Measurements from ENCODE around the gene SLC24A3. TPM values are rescaled to one million over a fixed set of nuclear protein-coding genes. Genes with fewer than 3 reads are reported as not detected.

Gene SLC24A3
- total and polyA plus RNA-seq, 2 of the 13 experiments (the other 11 are each of a cell fraction or from before 2014, with no cell fraction given), result not detected

DNA sequence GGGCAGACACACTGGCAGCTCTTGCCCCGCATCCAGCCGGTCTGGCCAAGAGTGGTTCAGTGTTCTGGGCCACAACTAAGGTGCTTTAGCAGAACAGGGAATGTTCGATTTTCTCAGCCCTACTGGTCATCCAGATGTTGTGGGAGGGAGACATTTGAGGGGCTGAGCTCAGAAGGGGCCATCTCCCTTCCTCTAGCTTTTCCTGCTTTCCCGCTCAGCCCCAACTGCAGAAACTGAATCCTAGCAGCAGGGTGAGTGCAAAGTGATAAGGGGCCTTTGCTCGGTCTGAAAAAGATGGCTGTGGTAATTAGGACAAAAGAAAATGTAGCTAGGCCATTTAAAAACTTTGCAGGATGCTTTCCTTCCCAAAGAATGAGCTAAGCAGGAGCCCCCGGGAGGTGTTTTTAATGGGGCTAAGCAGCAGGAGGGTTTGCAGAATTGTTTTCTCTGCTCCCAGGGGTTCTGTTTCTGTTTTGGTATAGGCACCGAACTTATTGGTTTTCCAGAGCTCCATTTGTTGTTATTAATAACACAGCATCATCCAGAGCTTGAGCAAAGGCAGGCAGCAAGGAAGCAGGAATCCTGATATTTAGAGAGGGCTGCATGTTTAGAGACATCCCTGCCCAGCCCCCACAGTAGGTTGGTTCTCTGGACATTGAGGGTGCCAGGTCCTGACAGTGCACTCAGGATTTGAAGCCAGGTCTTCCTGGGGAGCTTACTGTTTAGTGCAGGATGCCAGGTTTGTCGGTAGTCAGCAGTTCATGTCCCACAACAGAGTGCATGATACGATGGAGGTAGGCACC is 210.9 kb downstream of the SLC24A3 start (continued):
- TF ChIP-seq SYNCRIP (IDR thresholded peaks at IDR 0.05; ENCODE audit: insufficient read depth, low read depth, low read length) (no peak), ZNF549 (CRISPR knock-in tag; IDR thresholded peaks at IDR 0.05) (no peak), WIZ (CRISPR knock-in tag; IDR thresholded peaks at IDR 0.05) (no peak)

DNA sequence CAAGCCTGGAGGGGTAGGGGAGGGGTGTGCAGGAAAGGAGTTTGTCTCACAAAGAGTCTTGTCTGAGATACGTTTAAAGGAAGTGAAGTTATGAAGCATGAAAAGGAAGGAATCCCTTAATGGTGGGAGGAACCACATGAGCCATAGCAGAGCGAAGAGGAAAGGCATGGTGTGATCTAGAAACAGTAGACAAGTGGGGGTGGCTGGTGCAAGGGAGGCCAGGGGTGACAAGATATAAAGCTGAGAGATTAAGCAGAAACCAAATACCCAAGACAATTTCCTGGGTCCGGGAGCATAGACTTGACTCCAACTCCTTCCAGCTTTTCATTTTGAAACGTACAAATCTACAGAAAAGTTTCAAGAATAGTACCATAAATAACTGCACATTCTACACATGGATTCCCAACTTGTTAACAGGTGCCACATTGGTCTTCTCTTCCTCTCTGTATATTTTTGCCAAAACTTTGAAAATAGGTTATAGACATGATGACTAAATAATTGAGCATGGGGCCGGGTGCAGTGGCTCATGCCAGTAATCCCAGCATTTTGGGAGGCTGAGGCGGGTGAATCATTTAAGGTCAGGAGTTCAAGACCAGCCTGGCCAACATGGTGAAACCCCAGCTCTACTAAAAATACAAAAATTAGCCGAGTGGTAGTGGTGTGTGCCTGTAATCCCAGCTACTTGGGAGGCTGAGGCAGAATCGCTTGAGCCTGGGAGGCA is 211.6 kb downstream of the SLC24A3 start:
- BruUV-seq (replicated peaks), result no TSS peak
- Histone ChIP-seq H3K4me1 (ENCODE audit: insufficient read depth, low read length) (0 out of 2 replicates have a peak, but pooled peaks cover 6% of the 10 kb centered on the region), H3K9me3 (ENCODE audit: low read length) (no peaks in the 10 kb centered on the region), H3K27ac (ENCODE audit: extremely low read length, insufficient read depth, low read length) (no peak overlapping the region), H3K79me2 (ENCODE audit: insufficient read depth, low read length) (no peaks in the 10 kb centered on the region), H3K9ac (ENCODE audit: insufficient read depth, low read depth, low read length) (no peak overlapping the region), H3K27me3 (ENCODE audit: control insufficient read depth in 1 of 2, insufficient read depth in 2 of 2, low read length in 2 of 2) (no peaks in the 10 kb centered on the region), H3K4me2 (ENCODE audit: low read depth, low read length) (no peak overlapping the region), H3K36me3 (replicated peaks in 1 of 2; ENCODE audit: control insufficient read depth in 1 of 2, insufficient read depth in 2 of 2, low read length in 2 of 2) (no peaks in the 10 kb centered on the region), H2AFZ (ENCODE audit: low read length) (no peak overlapping the region), H4K20me1 (ENCODE audit: insufficient read depth, low read length) (no peaks in the 10 kb centered on the region), H3K4me3 (replicated peaks in 1 of 3; ENCODE audit: insufficient read depth in 1 of 3, low read depth in 2 of 3, low read length in 3 of 3) (no peak overlapping the region)
- in situ Hi-C loops (cut with HindIII; ENCODE audit: extremely low pct_ligation_motif_present, low pct_unique_long_range_greater_than_20kb) (no loop called here), intact Hi-C loops (cut with micrococcal nuclease; ENCODE audit: unreplicated experiment) (no loop called here)
- no peak for DNase-seq (ENCODE audit: low spot score)
- CTCF ChIA-PET (ENCODE audit: low intra/inter-chr PET ratio, low total read pairs), result no interaction called here
- no peak for FAIRE-seq
- ATAC-seq, result no peak
- 23% methylated on average over 8 of the region's 8 CpGs for WGBS (ENCODE audit: low lambda C conversion rate)
- POLR2A ChIA-PET, result no interaction called here
- TF ChIP-seq BCL3 (CRISPR knock-in tag; IDR thresholded peaks at IDR 0.05) (no peak), ZBTB7A (CRISPR knock-in tag; IDR thresholded peaks at IDR 0.05) (no peak), RFX1 (IDR thresholded peaks at IDR 0.05) (no peak), ZNF101 (CRISPR knock-in tag; IDR thresholded peaks at IDR 0.05; ENCODE audit: borderline replicate concordance, low read depth) (no peak), ELK4 (CRISPR knock-in tag; IDR thresholded peaks at IDR 0.05; ENCODE audit: borderline replicate concordance) (no peak), ATF7 (IDR thresholded peaks at IDR 0.05) (no peak), ATF7 (CRISPR knock-in tag; IDR thresholded peaks at IDR 0.05) (no peak), NR1H2 (CRISPR knock-in tag; IDR thresholded peaks at IDR 0.05; ENCODE audit: borderline replicate concordance, low read depth) (no peak), ARNT (IDR thresholded peaks at IDR 0.05) (no peak), ZNF672 (CRISPR knock-in tag; IDR thresholded peaks at IDR 0.05) (no peak), HINFP (CRISPR knock-in tag; IDR thresholded peaks at IDR 0.05; ENCODE audit: low read depth) (no peak)
- TF ChIP-seq, protein P1, sequence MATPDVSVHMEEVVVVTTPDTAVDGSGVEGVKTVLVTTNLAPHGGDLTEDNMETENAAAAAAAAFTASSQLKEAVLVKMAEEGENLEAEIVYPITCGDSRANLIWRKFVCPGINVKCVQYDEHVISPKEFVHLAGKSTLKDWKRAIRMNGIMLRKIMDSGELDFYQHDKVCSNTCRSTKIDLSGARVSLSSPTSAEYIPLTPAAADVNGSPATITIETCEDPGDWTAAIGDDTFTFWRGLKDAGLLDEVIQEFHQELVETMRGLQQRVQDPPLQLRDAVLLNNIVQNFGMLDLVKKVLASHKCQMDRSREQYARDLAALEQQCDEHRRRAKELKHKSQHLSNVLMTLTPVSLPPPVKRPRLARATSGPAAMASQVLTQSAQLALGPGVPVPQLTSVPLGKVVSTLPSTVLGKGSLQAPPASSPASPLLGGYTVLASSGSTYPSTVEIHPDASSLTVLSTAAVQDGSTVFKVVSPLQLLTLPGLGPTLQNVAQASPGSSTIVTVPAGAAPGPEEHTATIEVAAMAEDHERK (CRISPR knock-in tag; IDR thresholded peaks at IDR 0.05; ENCODE audit: low read depth), result no peak
